NCI-H748 (cell line): Measurements from ENCODE around the gene DDX25.

Experiments
- DNase-seq: peaks from one replicate; lab custom pipeline; 2025; ENCODE audit not compliant: unreplicated experiment; lab: John Stamatoyannopoulos, UW

DDX25 gene

GRCh38 chr11:125933030-125933813, 28.9 kb downstream of the DDX25 start:
- no peak for DNase-seq

- no peak for DNase-seq
Measured at GRCh38 chr11:125934473-125934872, 30.2 kb downstream of the DDX25 start.

DNA sequence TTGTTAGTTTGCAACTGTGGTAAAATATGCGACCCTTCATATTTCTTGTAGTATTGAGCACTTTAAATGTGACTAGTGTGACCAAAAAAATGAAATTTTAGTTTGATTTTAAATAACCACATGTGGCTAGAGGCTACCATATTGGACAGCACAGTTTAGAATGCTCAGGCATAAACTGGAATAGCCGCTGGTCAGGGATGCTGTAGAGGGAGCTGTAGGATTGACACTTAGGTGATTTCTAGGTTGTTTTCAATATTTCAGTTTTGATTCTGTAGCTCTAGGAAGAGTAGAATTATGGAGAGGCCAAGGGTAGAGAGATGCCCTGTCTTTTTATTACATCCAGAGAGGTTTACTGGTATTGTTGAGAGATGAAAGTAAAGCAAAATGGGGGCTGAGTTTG, 30.7 kb downstream of the DDX25 start:
- DNase-seq: no peak

DNA sequence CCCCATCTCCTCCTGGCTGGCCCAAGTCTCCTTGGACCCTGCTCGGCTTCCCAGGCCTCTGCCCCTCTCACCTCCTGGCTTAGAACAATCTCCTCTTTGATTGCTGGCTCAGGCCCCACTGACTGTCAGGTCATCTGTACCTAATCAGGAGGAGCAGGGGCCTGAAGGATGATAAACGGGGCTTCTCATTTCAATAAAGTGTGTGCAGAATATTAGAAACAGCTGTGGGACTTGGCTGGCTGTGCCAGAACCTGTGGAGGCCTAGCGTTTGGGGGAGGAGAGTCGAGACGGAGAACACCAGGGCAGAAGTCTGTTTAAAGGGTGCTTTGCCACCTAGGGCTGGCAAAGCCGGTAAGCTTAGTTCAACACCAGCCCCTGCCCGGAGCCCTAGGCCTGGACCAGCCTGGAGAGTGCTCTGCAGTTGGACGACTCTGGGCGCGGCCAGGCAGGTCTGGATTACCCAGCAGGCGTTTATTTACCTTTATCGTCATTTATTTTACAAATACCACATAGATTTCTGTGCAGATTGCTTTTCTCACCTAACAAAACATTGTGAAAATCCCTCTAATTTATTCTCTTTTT, 31.4 kb downstream of the DDX25 start:
- DNase-seq: no peak

DNA sequence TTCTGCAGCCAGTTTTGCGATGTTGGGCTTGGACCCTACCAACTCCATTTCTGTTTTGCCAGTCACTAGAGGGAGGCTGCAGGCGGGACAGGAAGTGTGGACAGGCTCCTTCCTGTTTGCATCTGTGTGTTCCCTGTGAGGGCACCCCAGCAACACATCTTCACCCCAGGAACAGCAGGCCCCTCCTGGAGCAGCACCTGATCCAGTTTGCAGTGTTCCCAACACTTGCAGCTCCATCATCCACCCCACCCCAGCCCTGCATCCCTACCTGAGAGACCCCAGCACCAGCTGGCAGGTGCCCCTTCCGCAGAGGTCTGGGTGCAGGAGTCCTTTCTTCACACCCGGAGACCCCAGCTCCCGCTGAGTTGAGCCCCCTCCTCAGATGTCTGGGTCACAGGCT, 34.1 kb downstream of the DDX25 start:
- no peak for DNase-seq

DNA sequence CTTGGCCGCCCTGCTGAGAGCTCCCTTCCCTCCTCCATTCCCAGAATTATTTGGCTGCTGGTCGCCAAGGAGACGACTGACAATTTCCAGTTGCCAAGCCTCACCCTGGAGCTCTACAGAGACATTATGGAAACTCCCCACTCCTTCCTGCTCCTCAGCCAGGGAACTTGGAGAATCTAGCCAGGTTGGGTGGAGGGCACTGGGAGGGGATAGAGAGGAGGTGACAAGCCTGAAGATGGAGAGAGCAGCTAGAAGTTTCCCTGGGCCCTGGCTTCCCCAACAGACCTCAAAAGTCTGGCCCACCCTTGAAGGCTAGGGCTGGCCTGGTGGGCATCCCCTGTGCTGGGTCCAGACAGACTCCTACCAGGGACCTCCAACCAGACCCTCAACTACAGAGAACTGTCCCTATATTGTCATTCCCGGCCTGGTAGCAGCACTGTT, 34.8 kb downstream of the DDX25 start:
- peak; percentile 14 for DNase-seq

DNA sequence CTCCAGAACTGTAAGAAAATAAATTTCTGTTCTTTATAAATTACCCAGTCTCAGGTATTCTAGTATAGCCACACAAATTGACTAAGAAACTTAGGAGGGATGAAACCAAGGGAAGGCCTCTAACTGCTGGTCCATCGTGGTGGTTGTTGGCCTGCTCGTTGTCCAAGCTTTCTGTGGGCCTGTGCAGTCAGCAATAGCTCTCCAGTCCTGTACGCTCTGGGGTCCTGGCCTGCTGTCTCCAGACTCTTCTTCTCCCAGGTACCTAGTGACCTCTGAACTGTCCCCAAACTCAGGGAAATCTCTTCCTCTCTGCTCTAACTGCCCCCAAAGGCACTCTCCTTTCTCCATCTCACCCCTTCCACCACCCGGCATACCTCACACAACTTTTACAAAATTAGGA, 35.8 kb downstream of the DDX25 start:
- DNase-seq: no peak

- DNase-seq: no peak
Measured at GRCh38 chr11:125941267-125941618, 36.9 kb downstream of the DDX25 start.

GRCh38 chr11:125941619-125942611, 37.6 kb downstream of the DDX25 start:
- peak; percentile 63 for DNase-seq

DNA sequence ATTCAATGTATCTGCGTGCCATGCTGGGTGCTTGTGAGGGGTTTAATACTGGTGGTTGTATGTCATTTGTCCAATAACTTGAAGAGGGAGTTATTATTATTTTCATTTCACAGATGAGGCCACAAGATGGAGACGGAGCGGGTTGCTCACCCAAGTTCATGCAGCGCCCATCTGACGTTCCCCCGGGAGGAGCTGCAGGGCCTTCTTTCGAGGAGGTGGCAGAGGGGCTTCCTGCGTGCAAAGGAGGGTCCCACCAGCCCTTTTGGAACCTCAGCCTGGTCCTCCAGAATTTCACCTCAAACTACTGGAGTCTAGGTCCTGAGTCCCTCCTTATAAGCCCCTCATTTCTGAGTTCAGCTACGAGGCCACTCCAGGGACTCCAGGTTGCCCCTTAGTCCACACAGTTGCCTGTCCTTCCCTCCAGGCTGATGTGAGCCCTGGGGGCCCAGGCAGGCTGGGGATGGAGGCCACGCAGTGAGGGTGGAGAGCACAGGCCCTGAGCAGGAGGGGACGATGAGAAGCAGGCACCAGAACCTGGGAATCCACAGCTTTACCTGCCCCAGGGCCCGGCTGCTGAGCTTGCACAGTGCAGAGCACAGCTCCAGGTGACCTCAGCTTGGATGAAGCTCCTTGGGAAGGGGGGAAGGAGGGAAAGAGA, 38.6 kb downstream of the DDX25 start:
- no peak for DNase-seq

- no peak for DNase-seq
Measured at GRCh38 chr11:125943661-125944349, 39.5 kb downstream of the DDX25 start.

- DNase-seq: no peak
Measured at GRCh38 chr11:125944350-125945010, 40.2 kb downstream of the DDX25 start.

DNA sequence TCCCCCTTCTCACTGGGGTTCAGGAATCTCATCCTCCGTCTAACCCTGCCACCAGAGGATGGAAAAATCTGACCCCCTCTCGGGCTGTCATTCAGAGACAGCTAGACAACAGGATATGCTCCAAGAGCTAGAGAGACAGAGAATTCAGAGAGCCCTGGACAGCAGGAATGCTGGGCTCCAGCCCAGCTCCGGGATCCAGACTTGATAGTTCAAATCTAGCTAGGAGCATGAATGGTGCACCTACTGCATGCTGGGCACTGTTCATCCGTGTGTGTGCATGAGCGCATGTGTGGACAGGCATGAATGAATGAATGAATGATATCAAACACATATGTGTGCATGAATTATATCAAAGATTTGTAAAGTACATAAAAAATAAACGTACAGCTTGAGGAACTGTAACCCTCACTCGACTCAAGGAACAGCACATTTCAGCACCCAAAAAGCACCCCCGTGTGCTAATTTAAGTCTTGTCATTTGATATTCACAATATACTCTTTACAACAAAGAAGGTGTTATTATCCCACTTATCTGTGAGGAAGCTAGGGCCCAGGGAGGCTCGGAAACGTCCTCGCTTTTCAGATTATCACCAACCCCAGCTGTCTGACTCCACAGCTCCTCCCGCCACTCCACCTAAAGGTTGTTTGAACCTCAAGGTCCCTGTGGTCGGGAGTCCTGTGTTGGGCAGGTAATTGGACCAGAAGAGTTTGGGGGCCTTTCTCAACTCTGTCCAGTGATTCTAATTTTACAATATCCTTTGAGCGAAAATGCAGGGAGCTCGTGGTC, 40.9 kb downstream of the DDX25 start:
- no peak for DNase-seq

DNA sequence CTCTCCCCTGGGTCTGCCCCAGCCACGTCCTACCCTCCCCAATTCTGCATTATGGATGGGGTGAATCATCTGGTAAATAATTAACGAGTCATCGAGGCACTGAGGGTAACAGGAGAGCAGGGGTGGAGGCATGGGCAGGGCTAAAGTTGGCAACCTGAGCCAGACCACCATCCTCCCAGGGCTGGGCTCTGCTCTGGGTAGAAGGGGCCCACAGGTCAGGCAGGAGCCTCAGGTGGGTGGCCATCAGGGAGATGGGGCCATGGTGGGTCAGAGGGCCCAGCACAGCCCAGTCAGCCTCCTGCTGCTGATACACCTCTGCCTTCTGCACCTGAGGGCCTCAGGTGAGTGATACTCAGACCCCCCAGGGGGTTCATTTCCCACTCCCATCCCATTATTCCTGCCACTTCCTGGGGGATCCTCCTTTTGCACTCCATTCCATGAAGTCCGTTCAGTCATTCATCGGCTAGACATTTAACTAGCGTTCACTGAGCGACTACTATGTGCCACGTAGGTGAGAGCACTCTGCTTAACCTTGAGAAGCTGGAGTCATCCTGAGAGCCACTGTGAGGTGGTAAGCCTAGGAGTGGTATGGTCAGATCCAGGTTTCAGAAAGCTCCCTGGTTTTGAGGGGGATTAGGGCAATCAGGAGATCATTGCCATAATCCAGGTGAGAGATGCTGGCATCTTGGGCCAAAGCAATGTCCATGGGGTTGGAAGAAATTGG, 41.7 kb downstream of the DDX25 start, which contains the start of gene VSIG10L2:
TSS of gene VSIG10L2 (plus strand) at position 248 of the 724 bp plus-strand sequence. CDS start at position 260, 12 bp downstream.
- no peak for DNase-seq

- DNase-seq: no peak
Measured at GRCh38 chr11:125946712-125947418, 42.6 kb downstream of the DDX25 start.

DNA sequence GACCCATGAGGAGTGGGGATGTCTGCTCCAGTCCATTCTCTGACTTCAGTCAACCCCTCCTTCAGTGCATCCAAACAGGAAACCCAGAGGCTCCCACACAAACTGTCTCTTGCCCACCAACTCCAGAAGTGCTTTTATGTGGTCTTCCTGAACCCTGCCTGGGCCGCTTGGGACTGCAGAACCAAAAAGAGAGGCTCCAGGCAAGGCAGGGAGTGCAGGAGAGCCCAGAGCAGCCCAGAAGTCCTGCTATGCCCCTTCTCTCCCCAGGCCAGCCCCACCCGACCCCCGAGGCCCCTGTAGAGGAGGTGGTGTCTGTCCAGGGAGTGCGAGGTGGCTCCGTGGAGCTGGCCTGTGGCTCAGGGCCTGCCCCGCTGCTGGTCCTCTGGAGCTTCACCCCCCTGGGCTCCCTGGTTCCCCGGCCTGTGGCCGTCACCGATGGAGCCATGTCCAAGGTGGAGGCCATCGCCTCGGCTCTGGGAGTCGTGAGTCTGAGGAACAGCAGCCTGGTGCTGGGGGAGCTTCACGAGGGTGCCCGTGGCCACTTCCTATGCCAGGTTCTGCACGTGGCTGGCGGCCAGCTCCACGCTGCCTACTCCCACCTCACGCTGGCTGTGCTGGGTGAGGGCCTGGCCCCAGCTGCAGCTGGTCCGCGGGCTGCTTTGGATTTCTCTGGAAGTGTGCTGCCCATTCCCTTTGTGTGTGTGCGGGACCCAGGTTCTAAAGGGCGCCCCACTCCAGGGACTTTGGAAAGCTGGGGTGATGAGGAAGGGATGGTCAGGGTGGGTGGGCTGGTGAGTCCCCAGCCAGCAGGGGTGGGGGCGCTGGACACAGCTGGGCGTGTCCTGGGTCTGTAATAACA, 43.3 kb downstream of the DDX25 start:
- no peak for DNase-seq
